Retinal pigment epithelial cell (primary cell): ENCODE data around the gene ERC1.
"Not testable (repeated sequence)": the region's sequence is repeated elsewhere in the genome, so short reads cannot be mapped to it uniquely, and the experiment has no call there.

Source experiments
- DNase-seq: peaks from one replicate; pipeline ENCODE4 v3.0.0-alpha.2; 2010; ENCODE audit warnings: low read depth
- H3K4me3 ChIP-seq: 2 replicates; pipeline ENCODE4 v1.5.1; 2011; ENCODE audit warnings: mild to moderate bottlenecking, low read length, control low read depth, moderate library complexity
- TF ChIP-seq, protein P1 (sequence below): conservative IDR thresholded peaks from 2 replicates; pipeline ENCODE4 v1.5.1; 2011; ENCODE audit warnings: low read depth, low read length, control low read depth, inconsistent platforms

The ERC1 gene

DNA sequence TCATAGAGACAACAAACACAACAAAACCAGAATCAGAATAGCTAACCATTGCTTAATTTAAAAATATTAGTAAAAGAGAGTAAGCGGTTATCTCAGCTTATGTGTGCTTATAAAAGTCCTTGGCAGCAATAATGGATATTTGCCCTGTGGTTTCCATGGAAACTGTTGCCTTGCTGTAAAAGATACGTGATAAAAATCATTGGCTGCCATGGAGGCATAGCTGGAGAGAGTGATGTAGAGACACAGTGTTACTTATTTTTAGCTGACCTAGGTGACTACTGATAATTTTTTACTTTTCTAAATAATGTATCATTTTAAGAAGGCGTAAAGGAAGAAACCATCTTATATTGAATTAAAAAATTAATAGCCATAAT, 92.9 kb downstream of the ERC1 start:
- DNase-seq = peak; percentile 51
- TF ChIP-seq, protein P1, sequence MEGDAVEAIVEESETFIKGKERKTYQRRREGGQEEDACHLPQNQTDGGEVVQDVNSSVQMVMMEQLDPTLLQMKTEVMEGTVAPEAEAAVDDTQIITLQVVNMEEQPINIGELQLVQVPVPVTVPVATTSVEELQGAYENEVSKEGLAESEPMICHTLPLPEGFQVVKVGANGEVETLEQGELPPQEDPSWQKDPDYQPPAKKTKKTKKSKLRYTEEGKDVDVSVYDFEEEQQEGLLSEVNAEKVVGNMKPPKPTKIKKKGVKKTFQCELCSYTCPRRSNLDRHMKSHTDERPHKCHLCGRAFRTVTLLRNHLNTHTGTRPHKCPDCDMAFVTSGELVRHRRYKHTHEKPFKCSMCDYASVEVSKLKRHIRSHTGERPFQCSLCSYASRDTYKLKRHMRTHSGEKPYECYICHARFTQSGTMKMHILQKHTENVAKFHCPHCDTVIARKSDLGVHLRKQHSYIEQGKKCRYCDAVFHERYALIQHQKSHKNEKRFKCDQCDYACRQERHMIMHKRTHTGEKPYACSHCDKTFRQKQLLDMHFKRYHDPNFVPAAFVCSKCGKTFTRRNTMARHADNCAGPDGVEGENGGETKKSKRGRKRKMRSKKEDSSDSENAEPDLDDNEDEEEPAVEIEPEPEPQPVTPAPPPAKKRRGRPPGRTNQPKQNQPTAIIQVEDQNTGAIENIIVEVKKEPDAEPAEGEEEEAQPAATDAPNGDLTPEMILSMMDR = no peak
- no peak overlapping the region for H3K4me3 ChIP-seq

DNA sequence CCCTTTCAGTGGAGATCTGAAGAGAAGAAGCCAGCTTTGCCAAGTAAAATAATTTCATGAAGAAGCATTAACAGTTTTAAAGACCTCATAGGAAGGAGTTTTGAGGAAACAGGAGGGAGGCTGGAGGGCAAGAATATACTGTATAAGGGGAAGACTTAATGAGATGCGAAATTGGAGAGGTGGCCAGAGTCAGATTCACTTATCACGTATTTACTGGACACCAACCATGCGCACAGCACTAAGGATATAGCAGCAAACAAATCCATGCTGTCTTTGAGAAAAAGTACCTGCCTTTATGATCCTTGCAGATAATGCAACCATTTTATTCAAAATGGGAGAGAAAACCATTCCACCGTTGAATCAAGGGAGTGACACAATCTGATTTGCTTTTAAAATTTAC, 100.3 kb downstream of the ERC1 start:
- TF ChIP-seq, protein P1 = no peak
- DNase-seq = no peak
- H3K4me3 ChIP-seq = no peak overlapping the region

DNA sequence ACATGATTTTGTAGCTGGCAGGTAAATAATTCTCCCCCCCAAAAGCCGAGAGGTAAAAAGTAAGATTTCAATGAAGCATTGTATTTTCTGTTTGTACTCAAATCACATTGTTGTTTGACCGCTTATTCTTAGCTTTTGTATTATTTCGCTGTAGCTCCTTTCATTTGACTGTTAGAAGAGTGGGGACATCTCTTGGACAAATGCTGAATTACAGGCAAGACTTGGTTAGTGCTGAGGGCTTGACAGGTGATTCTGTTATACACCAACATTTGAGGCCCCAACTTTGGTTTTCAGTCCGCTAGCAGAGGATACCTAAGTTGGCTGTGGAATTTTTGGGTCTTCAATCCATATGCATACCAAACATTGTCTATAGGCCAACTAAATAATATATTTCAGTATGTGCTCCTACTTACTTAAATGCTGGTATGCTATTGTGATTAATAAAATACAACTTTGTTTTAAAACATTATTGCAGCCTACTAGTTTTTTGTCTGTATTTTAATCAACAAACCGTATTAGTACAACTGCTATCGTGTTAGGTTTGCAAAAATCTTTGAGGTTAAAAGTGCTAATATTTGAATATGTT, 102.2 kb downstream of the ERC1 start:
- no peak for DNase-seq
- no peak overlapping the region for H3K4me3 ChIP-seq
- TF ChIP-seq, protein P1 = peak; percentile 83

DNA sequence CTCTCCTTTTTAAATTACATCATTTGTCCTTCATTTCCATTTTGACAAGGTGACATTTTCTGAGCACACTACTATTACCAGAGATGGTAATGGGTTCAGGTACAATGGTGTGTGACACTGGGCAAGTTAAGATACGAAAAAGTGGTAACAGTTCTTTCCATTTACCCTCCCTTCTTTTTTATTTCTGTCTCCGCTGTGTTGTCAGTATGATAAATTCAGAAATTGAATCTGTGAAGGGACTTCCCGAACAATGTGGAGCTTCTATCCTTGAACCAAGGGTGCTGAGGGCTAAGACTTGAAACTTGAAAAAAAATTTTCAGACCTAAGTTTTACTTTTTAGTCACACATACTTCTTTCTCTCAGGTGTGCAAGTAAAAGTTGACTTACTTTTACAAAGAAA, 103.7 kb downstream of the ERC1 start:
- TF ChIP-seq, protein P1 = no peak
- H3K4me3 ChIP-seq = no peak overlapping the region
- no peak for DNase-seq

DNA sequence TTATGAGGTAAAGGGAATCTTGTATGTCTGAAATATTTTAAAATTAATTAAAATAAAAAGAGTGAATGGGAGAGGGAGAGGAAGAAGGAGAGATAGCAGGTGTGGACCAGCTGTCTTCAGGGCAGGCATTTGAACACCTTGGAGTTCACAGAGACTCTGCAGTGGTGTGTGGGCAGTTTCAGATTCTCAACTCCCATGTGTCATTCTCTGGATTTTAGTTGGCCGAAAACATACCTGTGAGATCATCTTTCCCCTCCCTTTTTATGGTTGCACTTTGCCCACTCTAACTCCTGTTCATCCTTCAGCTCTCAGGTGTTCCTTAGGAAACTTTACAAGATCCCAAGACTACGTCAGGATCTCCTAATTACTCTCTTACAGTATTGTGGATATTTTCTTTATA, 108.1 kb downstream of the ERC1 start:
- TF ChIP-seq, protein P1 = no peak
- DNase-seq = no peak

DNA sequence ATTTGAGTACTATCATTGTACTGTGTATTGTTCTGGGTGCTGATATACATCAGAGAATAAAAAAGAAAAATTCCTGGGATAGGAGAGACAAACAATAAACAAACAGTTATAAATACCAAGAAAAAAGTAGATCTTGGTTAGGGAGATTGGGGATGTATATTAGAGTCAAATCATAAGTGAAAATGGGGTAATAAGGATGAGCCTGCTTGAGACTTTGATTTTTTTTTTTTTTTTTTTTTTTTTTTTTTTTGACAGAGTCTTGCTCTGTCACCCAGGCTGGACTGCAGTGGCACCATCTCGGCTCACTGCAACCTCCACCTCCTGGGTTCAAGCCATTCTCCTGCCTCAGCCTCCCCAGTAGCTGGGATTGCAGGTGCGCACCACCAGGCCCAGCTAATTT, 108.6 kb downstream of the ERC1 start:
- DNase-seq, H3K4me3 ChIP-seq: not testable (repeated sequence)

More for the DNA sequence above, 108.1 kb downstream of the ERC1 start:
- no peak overlapping the region for H3K4me3 ChIP-seq

DNA sequence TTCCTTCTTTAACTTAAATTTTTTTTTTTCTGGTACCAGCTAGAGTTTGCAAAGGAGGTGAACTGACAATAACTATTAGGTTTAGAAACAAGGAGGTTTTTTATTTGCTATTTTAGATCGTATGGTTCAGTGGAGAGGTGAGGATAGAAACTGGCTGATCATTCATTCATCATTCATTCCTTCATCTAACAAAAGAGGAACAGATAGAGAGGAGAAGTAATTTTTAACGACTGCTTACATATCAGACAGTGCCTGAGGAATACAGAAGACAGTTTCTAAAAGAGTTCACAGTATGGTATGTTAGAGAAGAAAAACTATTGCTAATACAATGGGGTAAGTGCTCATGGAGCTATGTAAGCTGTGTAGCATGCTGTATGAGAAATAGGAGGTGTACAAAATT, 111.1 kb downstream of the ERC1 start:
- no peak for DNase-seq
- no peak overlapping the region for H3K4me3 ChIP-seq
- TF ChIP-seq, protein P1 = no peak
